Transverse colon (tissue), 4 donors: ENCODE data around the gene NUP62CL.

ENCODE experiments used
- CTCF ChIP-seq, 5 experiments: fragments of 200-600 bp in 3 of 5; fragments of 450-650 bp in 2 of 5; sonication (generic) in 3 of 5; IDR thresholded peaks; 1 replicate in 2 of 5; 2 replicates in 3 of 5; pipeline ENCODE4 v1.5.1; 2016 to 2017; ENCODE audit warnings: antibody characterized with exemption in 5 of 5, inconsistent platforms in 3 of 5, mild to moderate bottlenecking in 2 of 5, moderate library complexity in 1 of 5
- EP300 ChIP-seq: sonication (generic); formaldehyde crosslinking; IDR thresholded peaks from one replicate; pipeline ENCODE4 v1.6.1; 2017; ENCODE audit warnings: antibody characterized with exemption, low read depth
- POLR2A ChIP-seq: fragments of 450-650 bp; IDR thresholded peaks from one replicate; pipeline ENCODE4 v1.6.1; 2016; ENCODE audit warnings: antibody characterized with exemption, mild to moderate bottlenecking, moderate library complexity
- POLR2AphosphoS5 ChIP-seq, 3 donors: sonication (generic); formaldehyde crosslinking; IDR thresholded peaks; one replicate each; pipeline ENCODE4 v1.6.1; 2016; ENCODE audit warnings: antibody characterized with exemption in 3 of 3

GRCh38 chrX:107107459-107107858 lies 98.8 kb downstream of the NUP62CL start:
- TF ChIP-seq POLR2A (no peak), CTCF (IDR thresholded peaks at IDR 0.05) (no peak), POLR2AphosphoS5 (IDR thresholded peaks at IDR 0.05) (no peak), EP300 (no peak)
